CD4-positive, alpha-beta T cell treated with Interleukin-12 subunit alpha and Interleukin-12 subunit beta, for 1 hour (primary cell): Measurements from ENCODE around the gene SLCO2A1.
A peak's percentile ranks its signal among the peaks of the same experiment; 100 is the strongest.

ENCODE experiments used
- DNase-seq: peaks from one replicate; pipeline ENCODE4 v3.0.0-alpha.2; 2020

The SLCO2A1 gene

GRCh38 chr3:133928903-133929607 is 100.7 kb downstream of the SLCO2A1 start:
- no peak for DNase-seq

GRCh38 chr3:133928136-133928893 is 101.4 kb downstream of the SLCO2A1 start:
- DNase-seq: no peak

GRCh38 chr3:133927540-133928066 is 102.1 kb downstream of the SLCO2A1 start:
- DNase-seq: peak; percentile 74

- DNase-seq: no peak
Observed at GRCh38 chr3:133926736-133927539, 102.8 kb downstream of the SLCO2A1 start.

GRCh38 chr3:133925960-133926735 is 103.6 kb downstream of the SLCO2A1 start:
- no peak for DNase-seq

- DNase-seq: no peak
Observed at GRCh38 chr3:133924041-133924440, 105.7 kb downstream of the SLCO2A1 start.

GRCh38 chr3:133921592-133921991 is 108.1 kb downstream of the SLCO2A1 start:
- no peak for DNase-seq

- DNase-seq: no peak
Observed at GRCh38 chr3:133917144-133917543, 112.6 kb downstream of the SLCO2A1 start.

- DNase-seq: no peak
Observed at GRCh38 chr3:133915685-133916658, 113.8 kb downstream of the SLCO2A1 start.

GRCh38 chr3:133914839-133915600 is 114.7 kb downstream of the SLCO2A1 start:
- DNase-seq: no peak

GRCh38 chr3:133910422-133910821 is 119.3 kb downstream of the SLCO2A1 start:
- DNase-seq: no peak

GRCh38 chr3:133905376-133905775 is 124.3 kb downstream of the SLCO2A1 start:
- no peak for DNase-seq

GRCh38 chr3:133901847-133902246 is 127.9 kb downstream of the SLCO2A1 start:
- no peak for DNase-seq

- no peak for DNase-seq
Observed at GRCh38 chr3:133901083-133901482, 128.6 kb downstream of the SLCO2A1 start.

GRCh38 chr3:133899311-133899710 is 130.4 kb downstream of the SLCO2A1 start:
- no peak for DNase-seq

- DNase-seq: no peak
Observed at GRCh38 chr3:133897547-133897946, 132.2 kb downstream of the SLCO2A1 start.

- DNase-seq: no peak
Observed at GRCh38 chr3:133896002-133896761, 133.5 kb downstream of the SLCO2A1 start.

GRCh38 chr3:133895208-133896001 is 134.3 kb downstream of the SLCO2A1 start, which contains the start of gene RAB6B:
RAB6B (minus strand) TSS chr3:133895882; CDS start chr3:133895466, 416 bp downstream.
- no peak for DNase-seq
